ENCODE data around the gene MYO1D.

Gene MYO1D

DNA sequence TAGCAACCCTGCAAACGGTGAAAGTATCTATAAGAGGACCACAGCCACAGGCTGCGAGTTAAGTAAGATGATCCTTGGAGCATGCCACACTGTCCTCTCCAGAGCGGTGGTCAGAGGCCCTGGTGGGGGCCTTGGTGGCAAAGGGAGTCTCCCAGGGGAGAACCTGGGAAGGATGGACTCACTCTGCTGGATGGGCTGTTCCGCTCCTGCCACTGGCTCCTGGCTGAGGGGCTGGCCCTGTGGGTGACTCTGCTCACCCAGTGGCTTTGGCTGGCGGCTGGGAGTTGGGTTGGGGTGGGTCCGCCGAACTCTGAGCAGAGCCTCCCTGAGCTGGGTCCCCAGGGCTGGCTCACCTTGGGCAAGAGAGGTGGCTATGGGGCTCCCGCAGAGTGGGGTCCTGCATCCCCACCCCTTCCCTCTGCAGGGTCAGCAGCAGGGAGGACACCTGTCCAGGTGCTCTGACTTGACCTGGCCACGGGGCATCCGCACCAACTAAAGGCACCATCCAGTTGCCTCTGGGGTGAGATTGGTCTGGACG, 382.9 kb downstream of the MYO1D start:
- TF ChIP-seq, protein P1, sequence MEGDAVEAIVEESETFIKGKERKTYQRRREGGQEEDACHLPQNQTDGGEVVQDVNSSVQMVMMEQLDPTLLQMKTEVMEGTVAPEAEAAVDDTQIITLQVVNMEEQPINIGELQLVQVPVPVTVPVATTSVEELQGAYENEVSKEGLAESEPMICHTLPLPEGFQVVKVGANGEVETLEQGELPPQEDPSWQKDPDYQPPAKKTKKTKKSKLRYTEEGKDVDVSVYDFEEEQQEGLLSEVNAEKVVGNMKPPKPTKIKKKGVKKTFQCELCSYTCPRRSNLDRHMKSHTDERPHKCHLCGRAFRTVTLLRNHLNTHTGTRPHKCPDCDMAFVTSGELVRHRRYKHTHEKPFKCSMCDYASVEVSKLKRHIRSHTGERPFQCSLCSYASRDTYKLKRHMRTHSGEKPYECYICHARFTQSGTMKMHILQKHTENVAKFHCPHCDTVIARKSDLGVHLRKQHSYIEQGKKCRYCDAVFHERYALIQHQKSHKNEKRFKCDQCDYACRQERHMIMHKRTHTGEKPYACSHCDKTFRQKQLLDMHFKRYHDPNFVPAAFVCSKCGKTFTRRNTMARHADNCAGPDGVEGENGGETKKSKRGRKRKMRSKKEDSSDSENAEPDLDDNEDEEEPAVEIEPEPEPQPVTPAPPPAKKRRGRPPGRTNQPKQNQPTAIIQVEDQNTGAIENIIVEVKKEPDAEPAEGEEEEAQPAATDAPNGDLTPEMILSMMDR (IDR thresholded peaks at IDR 0.05): no peak

DNA sequence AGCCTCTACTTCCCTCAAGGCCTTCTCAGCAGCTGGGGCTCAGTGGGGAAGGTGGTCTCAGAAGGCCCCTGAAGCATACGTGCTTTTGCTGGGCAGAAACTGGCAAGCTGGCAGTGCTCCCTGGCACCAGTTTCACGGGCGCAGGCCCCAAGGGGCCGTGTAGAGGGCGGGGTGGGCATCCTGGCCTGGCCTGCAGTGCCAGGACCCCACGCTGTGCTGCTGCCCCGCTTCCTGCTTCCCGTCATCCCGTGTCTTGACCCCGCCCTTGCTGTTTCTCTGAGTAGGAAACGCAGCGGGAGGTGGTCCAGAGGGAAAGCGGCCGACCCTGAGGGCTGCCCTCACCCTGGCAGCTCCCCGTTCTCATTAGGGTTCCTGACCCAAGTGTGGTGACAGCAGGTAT, 383.4 kb downstream of the MYO1D start:
- TF ChIP-seq, protein P1 (IDR thresholded peaks at IDR 0.05): no peak

DNA sequence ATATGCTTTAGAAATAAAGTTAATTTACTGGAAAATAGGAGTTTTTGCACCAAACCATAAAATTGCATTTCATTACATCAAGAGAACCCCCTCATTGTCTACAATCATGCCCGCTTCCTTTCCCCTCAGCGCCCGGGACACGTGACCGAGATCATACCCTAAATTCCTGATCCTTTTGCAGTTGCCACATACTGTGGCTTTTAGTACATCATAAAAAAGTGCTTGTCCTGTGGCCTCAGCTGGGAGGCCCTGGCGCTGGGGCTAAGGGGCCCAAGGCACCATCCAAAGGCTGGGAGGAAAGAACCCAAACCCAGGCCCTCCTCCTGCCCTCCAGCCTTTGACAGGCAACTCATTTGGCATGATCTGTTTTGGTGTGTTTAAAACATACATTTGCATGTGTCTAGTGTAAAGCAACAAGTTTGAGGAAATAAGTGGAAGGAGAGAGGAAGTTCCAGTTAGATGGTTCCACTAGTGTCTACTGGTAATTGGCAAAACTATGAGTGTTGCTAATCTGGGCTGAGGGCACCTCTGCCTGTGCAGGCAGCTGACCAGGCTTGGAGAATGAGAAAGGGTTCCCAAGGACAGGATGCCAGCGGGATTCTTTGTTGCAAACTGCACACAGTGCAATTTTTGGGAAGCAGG, 384.2 kb downstream of the MYO1D start:
- TF ChIP-seq, protein P1 (IDR thresholded peaks at IDR 0.05): no peak

DNA sequence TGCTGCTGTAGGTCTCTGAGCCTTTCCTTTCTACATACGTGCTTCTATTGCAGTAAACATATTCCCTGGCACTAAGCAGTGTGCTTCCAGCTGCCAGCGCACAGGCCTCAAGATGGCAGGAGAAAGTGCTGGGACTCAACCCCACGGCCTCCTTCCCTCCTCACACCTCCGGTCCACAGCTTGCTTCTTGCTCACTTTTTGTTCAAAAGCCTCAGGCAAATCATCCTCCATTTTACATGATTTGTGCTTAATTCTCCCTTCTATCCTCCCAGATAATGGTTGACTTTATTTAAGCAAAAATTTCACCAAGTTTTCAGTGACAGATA, 384.7 kb downstream of the MYO1D start:
- TF ChIP-seq, protein P1 (IDR thresholded peaks at IDR 0.05): no peak

DNA sequence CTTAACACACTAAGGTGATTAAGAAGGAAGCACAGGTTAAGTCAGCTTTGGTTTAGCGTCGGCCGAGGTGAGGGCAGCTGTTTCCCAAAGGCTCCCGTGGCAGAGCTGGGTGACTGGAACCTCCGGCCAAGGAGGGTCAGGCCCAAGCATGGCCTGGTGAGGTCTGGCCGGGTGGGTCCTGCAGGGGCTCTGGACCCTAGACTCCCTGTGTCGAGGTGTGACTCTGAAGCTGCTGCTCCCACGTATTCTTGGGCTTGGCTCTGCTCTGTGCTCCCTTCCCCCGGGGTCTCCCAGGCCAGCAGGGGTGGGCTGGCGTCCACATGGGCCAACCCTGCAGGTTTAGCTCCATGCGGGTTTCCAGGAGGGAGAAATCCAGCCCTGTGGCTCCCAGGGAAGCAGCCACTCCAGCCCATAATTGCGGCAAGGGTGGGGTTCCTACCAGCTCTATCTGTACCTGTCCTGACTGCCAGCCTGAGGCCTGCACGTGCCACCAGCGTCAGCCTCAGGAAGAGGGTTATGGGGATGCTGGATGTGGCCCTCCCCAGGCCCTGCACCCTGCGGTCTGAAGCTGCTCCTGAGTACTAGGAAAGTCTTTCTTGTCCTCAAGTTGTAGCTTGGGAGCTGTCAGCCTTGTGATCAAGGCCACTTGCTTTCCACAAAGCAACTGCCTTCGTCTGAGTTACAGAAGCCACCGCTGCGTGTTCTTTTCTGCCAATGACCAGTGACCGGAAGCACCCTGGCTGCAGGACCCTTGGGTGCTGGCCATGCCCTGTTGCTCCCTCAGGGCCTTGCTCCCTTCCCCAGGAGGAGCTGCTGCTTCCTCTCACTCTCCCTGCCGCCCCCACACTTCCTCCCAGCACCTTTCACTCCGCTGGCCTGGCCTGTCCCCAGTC, 385.3 kb downstream of the MYO1D start:
- TF ChIP-seq, protein P1 (IDR thresholded peaks at IDR 0.05): no peak

DNA sequence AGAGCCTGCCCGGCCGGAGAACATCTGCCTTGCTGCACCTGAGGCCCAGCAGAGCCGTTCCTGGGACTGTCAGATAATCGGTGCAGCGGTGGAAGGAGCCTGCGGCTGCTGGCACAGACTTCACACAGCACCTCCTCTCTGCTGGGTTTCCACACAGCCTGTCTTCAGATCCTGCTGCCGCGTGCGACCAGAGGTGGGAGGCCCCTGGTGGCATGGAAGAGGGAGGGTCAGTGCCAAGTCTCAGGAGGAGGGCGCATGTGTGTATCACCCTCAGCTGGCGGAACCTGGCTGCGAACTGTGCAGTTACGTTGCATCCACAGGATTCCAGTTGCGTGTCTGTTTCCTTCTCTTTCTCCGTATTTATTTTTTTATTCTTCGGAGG, 386.8 kb downstream of the MYO1D start:
- TF ChIP-seq, protein P1 (IDR thresholded peaks at IDR 0.05): no peak

DNA sequence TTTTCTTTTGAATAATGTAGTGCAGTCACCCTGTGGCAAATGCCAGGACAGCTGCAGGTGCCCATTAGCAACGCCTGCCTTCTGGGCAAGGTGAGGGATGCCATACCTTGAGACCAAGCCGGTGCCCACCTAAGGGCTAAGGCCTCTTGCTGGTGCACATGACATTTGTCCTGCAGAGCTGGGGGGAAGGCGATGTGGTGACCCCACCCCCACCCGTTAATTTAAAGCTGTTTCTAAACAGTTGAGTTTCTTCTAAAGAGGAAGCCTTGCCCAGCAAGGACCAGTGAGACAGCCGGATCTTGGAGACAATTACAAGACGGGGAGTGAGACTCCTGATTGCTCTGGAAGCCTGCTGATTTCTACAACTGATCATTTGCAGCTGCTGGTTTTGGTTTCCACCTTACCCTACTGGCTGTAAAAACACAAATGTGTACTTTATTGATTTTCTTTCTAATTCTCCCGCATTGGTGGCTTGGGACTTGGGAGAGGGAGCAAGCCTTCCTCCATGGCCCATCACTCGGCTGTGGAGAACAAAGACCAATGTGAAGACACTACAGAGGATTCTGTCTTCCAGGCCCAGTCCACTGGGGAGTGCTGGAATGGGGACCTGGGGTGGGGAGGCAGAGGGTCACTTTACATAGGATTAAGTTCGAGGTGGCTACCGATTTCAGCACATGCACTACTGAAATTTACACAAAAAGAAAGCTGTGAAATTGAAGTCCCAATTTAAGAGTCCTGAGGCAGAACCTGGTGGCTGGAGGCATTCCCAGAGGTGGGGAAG, 387.4 kb downstream of the MYO1D start:
- TF ChIP-seq, protein P1 (IDR thresholded peaks at IDR 0.05): no peak
